ENCODE results near the gene INTS6. TPM values are rescaled to one million over a fixed set of nuclear protein-coding genes. Genes with fewer than 3 reads are reported as not detected.

The INTS6 gene
- total and polyA plus RNA-seq, 2 donors (not counting 1 experiment from before 2014, with no cell fraction given), result 15.4 to 74.7 TPM

DNA sequence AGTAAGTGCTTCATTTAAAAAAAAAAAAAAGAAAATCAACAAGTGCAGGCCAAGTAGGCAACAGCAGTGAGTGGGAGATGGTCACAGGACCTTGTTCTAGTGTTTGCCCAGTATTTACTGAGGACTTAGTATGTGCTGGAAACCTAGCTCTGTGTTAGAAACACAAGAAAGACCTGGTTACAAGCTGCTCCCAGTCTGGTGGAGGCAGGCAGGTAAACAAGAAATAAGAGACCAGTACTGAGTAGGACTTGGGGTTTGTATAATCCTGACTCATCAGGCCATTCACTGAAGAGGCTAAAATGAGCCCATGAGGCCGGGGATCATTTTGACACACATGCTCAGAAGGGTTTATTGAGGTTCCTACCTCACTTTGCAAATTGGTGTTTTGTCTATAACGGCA is 134.8 kb downstream of the INTS6 start:
- Histone ChIP-seq H3K36me3 (replicated peaks in 1 of 2; ENCODE audit: control extremely low read depth in 1 of 2, control insufficient read depth in 1 of 2, extremely low read depth in 1 of 2, insufficient read depth in 2 of 2, low read length in 1 of 2) (no peaks in the 10 kb centered on the region), H3K9ac (ENCODE audit: low read length) (no peak overlapping the region), H3K4me1 (ENCODE audit: control insufficient read depth in 2 of 2, insufficient read depth in 2 of 2, low read length in 2 of 2) (no peaks in the 10 kb centered on the region), H3K4me3 (ENCODE audit: control extremely low read depth in 1 of 5, extremely low read depth in 1 of 5, insufficient read depth in 1 of 5, low read depth in 2 of 5, low read length in 4 of 5) (no peak overlapping the region), H3K27ac (ENCODE audit: low read length in 2 of 2) (no peak overlapping the region), H4K20me1 (ENCODE audit: control insufficient read depth, insufficient read depth, low read length, poor library complexity, severe bottlenecking) (no peaks in the 10 kb centered on the region), H3K4me2 (replicated peaks; ENCODE audit: low read depth, low read length, poor library complexity, severe bottlenecking) (no peak overlapping the region), H3K27me3 (replicated peaks in 1 of 4; ENCODE audit: control extremely low read depth in 1 of 4, control insufficient read depth in 3 of 4, insufficient read depth in 4 of 4, low read length in 3 of 4) (no peaks in the 10 kb centered on the region), H2AFZ (ENCODE audit: insufficient read depth, low read depth, low read length, poor library complexity, severe bottlenecking) (no peak overlapping the region), H3K9me3 (ENCODE audit: control extremely low read depth in 1 of 3, control insufficient read depth in 2 of 3, insufficient read depth in 1 of 3, low read length in 2 of 3) (no peaks in the 10 kb centered on the region), H3K79me2 (ENCODE audit: control insufficient read depth, insufficient read depth, low read length) (no peaks in the 10 kb centered on the region)
- no peak overlapping the region for H3K4me3 Mint-ChIP-seq
- H3K27ac Mint-ChIP-seq, result no peak overlapping the region
- ChIA-PET CTCF (interaction anchor here (1.5 kb wide), 1 partner anchor 17 kb away, joined by 3 read pairs; no protein-coding TSS in a partner anchor), POLR2A (no interaction called here)
- no peak for TF ChIP-seq CTCF (IDR thresholded peaks at IDR 0.05)
- no peak for TF ChIP-seq EZH2 (IDR thresholded peaks at IDR 0.05; ENCODE audit: borderline replicate concordance, insufficient read depth, low read depth, low read length, poor library complexity, severe bottlenecking)
- intact Hi-C loops (cut with micrococcal nuclease), result no loop called here
- no peaks in the 10 kb centered on the region for H3K27me3 Mint-ChIP-seq
- WGBS (ENCODE audit: insufficient coverage), result 83% methylated on average over 2 of the region's 2 CpGs
- DNase-seq (no peak), ATAC-seq (ENCODE audit: low read depth) (no peak)
- H3K4me1 Mint-ChIP-seq, result no peaks in the 10 kb centered on the region
- no peaks in the 10 kb centered on the region for H3K9me3 Mint-ChIP-seq (ENCODE audit: insufficient read depth)

- Mint-ChIP-seq H3K27me3 (peaks cover 1% of the 10 kb centered on the region), H3K27ac (no peak overlapping the region), H3K4me1 (no peaks in the 10 kb centered on the region), H3K9me3 (ENCODE audit: insufficient read depth) (no peaks in the 10 kb centered on the region), H3K4me3 (no peak overlapping the region)
- ATAC-seq (ENCODE audit: low read depth) (no peak), DNase-seq (no peak)
- Histone ChIP-seq H3K4me3 (ENCODE audit: control extremely low read depth in 1 of 5, extremely low read depth in 1 of 5, insufficient read depth in 1 of 5, low read depth in 2 of 5, low read length in 4 of 5) (no peak overlapping the region), H3K9me3 (ENCODE audit: control extremely low read depth in 1 of 3, control insufficient read depth in 2 of 3, insufficient read depth in 1 of 3, low read length in 2 of 3) (no peaks in the 10 kb centered on the region), H4K20me1 (ENCODE audit: control insufficient read depth, insufficient read depth, low read length, poor library complexity, severe bottlenecking) (no peaks in the 10 kb centered on the region), H3K27me3 (replicated peaks in 1 of 4; ENCODE audit: control extremely low read depth in 1 of 4, control insufficient read depth in 3 of 4, insufficient read depth in 4 of 4, low read length in 3 of 4) (no peaks in the 10 kb centered on the region), H3K9ac (ENCODE audit: low read length) (no peak overlapping the region), H3K36me3 (replicated peaks in 1 of 2; ENCODE audit: control extremely low read depth in 1 of 2, control insufficient read depth in 1 of 2, extremely low read depth in 1 of 2, insufficient read depth in 2 of 2, low read length in 1 of 2) (no peaks in the 10 kb centered on the region), H3K4me2 (replicated peaks; ENCODE audit: low read depth, low read length, poor library complexity, severe bottlenecking) (no peak overlapping the region), H3K79me2 (ENCODE audit: control insufficient read depth, insufficient read depth, low read length) (no peaks in the 10 kb centered on the region), H3K4me1 (ENCODE audit: control insufficient read depth in 2 of 2, insufficient read depth in 2 of 2, low read length in 2 of 2) (no peaks in the 10 kb centered on the region), H3K27ac (ENCODE audit: low read length in 2 of 2) (no peak overlapping the region), H2AFZ (ENCODE audit: insufficient read depth, low read depth, low read length, poor library complexity, severe bottlenecking) (no peak overlapping the region)
- CTCF ChIA-PET, result interaction anchor here (0.5 kb wide), 1 partner anchor 1785 kb away, joined by 3 read pairs; no protein-coding TSS in a partner anchor
- WGBS (ENCODE audit: insufficient coverage), result no CpG with 5 or more reads among the region's 1 CpG
- POLR2A ChIA-PET, result no interaction called here
- intact Hi-C loops (cut with micrococcal nuclease), result no loop called here
- TF ChIP-seq CTCF (IDR thresholded peaks at IDR 0.05) (no peak), EZH2 (IDR thresholded peaks at IDR 0.05; ENCODE audit: borderline replicate concordance, insufficient read depth, low read depth, low read length, poor library complexity, severe bottlenecking) (no peak)
Measured at GRCh38 chr13:51317262-51317661, 135.6 kb downstream of the INTS6 start.

Measured in B cell (primary cell).